Measurements from ENCODE around the gene DGCR2. TPM values are rescaled to one million over a fixed set of nuclear protein-coding genes. Genes with fewer than 3 reads are reported as not detected.

The DGCR2 gene
- total and polyA plus RNA-seq, 2 experiments from 2014 or later: 18.5 to 83.0 TPM

- no peak for TF ChIP-seq ZNF331 (CRISPR knock-in tag; IDR thresholded peaks at IDR 0.05; ENCODE audit: low read depth)
- TF ChIP-seq, protein P1, sequence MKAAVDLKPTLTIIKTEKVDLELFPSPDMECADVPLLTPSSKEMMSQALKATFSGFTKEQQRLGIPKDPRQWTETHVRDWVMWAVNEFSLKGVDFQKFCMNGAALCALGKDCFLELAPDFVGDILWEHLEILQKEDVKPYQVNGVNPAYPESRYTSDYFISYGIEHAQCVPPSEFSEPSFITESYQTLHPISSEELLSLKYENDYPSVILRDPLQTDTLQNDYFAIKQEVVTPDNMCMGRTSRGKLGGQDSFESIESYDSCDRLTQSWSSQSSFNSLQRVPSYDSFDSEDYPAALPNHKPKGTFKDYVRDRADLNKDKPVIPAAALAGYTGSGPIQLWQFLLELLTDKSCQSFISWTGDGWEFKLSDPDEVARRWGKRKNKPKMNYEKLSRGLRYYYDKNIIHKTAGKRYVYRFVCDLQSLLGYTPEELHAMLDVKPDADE (IDR thresholded peaks at IDR 0.05): no peak
Observed at GRCh38 chr22:19092725-19093124, 29.5 kb downstream of the DGCR2 start (continued).

DNA sequence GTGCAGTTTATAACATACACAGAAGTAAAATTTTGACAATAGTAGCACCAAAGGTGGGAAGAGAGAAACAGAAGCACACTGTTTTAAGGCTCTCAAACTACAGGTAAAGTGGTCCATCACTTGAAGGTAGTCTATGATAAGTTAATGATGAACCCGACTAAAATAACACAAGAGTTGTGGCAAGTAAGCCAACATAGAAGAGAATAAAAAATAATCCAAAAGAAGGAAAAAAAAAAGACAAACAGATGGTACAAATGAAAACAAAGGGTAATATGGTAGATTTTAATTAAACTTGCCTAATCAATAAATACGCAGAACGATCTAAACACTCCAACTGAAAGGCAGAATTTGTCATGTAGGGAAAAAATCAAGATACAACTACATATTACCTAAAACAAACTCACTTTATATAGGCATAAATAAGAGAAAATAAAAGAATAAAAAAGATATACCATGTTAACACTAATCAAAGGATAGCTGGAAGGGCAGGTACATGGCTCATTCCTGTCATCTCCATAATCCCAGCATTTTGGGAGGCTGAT, 31.6 kb downstream of the DGCR2 start:
- H3K9me3 Mint-ChIP-seq: no peaks in the 10 kb centered on the region
- Histone ChIP-seq H3K4me3 (no peak overlapping the region), H2AFZ (no peak overlapping the region), H3K27ac (ENCODE audit: low read depth) (no peak overlapping the region), H3F3A (replicated peaks; ENCODE audit: low read depth) (no peaks in the 10 kb centered on the region), H4K20me1 (replicated peaks; ENCODE audit: insufficient read depth) (peaks cover 23% of the 10 kb centered on the region), H3K9me2 (ENCODE audit: insufficient read depth) (no peaks in the 10 kb centered on the region), H3K27me3 (ENCODE audit: insufficient read depth) (no peaks in the 10 kb centered on the region), H3K79me2 (replicated peaks; ENCODE audit: insufficient read depth) (peaks cover 58% of the 10 kb centered on the region), H3K36me3 (ENCODE audit: insufficient read depth) (no peaks in the 10 kb centered on the region), H3K4me1 (ENCODE audit: insufficient read depth) (peaks cover 4% of the 10 kb centered on the region; the same call in 1 of the 2 replicates), H3K4me2 (no peak overlapping the region)
- no peak overlapping the region for H3K27ac Mint-ChIP-seq
- no peak overlapping the region for H3K4me3 Mint-ChIP-seq
- DNase-seq (ENCODE audit: low spot score) (no peak), ATAC-seq (no peak)
- peaks cover 10% of the 10 kb centered on the region; the same call in 2 of the 3 replicates for H3K36me3 Mint-ChIP-seq (ENCODE audit: low read depth)
- H3K27me3 Mint-ChIP-seq (ENCODE audit: insufficient read depth, low read depth, poor library complexity): peaks cover 3% of the 10 kb centered on the region
- H3K4me1 Mint-ChIP-seq: peaks cover 4% of the 10 kb centered on the region; the same call in 2 of the 3 replicates
- TF ChIP-seq CREB1 (CRISPR knock-in tag; IDR thresholded peaks at IDR 0.05; ENCODE audit: low read depth) (no peak), EZH2phosphoT487 (IDR thresholded peaks at IDR 0.05; ENCODE audit: unreplicated experiment) (no peak), JUNB (IDR thresholded peaks at IDR 0.05; ENCODE audit: unreplicated experiment) (no peak), ZNF331 (CRISPR knock-in tag; IDR thresholded peaks at IDR 0.05; ENCODE audit: low read depth) (no peak), ZNF462 (CRISPR knock-in tag; IDR thresholded peaks at IDR 0.05) (no peak), EZH2 (IDR thresholded peaks at IDR 0.05; ENCODE audit: low read depth, unreplicated experiment) (no peak), NANOG (IDR thresholded peaks at IDR 0.05; ENCODE audit: borderline replicate concordance) (no peak)
- TF ChIP-seq, protein P2, sequence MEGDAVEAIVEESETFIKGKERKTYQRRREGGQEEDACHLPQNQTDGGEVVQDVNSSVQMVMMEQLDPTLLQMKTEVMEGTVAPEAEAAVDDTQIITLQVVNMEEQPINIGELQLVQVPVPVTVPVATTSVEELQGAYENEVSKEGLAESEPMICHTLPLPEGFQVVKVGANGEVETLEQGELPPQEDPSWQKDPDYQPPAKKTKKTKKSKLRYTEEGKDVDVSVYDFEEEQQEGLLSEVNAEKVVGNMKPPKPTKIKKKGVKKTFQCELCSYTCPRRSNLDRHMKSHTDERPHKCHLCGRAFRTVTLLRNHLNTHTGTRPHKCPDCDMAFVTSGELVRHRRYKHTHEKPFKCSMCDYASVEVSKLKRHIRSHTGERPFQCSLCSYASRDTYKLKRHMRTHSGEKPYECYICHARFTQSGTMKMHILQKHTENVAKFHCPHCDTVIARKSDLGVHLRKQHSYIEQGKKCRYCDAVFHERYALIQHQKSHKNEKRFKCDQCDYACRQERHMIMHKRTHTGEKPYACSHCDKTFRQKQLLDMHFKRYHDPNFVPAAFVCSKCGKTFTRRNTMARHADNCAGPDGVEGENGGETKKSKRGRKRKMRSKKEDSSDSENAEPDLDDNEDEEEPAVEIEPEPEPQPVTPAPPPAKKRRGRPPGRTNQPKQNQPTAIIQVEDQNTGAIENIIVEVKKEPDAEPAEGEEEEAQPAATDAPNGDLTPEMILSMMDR (conservative IDR thresholded peaks at IDR 0.05; ENCODE audit: low read depth in 2 of 2): no peak
- TF ChIP-seq, protein P1 (IDR thresholded peaks at IDR 0.05): no peak
- TF ChIP-seq, protein P3, sequence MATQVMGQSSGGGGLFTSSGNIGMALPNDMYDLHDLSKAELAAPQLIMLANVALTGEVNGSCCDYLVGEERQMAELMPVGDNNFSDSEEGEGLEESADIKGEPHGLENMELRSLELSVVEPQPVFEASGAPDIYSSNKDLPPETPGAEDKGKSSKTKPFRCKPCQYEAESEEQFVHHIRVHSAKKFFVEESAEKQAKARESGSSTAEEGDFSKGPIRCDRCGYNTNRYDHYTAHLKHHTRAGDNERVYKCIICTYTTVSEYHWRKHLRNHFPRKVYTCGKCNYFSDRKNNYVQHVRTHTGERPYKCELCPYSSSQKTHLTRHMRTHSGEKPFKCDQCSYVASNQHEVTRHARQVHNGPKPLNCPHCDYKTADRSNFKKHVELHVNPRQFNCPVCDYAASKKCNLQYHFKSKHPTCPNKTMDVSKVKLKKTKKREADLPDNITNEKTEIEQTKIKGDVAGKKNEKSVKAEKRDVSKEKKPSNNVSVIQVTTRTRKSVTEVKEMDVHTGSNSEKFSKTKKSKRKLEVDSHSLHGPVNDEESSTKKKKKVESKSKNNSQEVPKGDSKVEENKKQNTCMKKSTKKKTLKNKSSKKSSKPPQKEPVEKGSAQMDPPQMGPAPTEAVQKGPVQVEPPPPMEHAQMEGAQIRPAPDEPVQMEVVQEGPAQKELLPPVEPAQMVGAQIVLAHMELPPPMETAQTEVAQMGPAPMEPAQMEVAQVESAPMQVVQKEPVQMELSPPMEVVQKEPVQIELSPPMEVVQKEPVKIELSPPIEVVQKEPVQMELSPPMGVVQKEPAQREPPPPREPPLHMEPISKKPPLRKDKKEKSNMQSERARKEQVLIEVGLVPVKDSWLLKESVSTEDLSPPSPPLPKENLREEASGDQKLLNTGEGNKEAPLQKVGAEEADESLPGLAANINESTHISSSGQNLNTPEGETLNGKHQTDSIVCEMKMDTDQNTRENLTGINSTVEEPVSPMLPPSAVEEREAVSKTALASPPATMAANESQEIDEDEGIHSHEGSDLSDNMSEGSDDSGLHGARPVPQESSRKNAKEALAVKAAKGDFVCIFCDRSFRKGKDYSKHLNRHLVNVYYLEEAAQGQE (IDR thresholded peaks at IDR 0.05; ENCODE audit: unreplicated experiment): no peak

All from GM23338 (cell line).